ENCODE data around the gene SRRD.

Gene SRRD

DNA sequence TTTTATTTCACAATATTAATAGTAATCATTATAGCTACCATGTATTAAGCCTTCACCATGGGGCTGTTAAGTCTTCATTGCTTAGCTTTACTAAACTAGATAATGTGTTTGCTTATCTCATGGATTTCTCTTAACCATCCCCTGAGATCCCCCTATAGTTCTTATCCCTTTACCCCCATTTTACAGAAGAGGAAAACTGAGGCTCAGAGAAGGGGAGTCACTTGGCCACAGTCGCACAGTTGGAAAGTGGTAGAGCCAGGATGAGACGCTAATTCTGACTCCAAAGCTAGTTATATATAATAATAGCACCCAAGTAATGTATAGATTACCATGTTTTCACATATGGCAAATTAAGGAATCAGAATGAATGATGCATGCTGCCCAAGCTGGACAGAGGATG is 38.3 kb downstream of the SRRD start:
- Histone ChIP-seq H3K4me1 (ENCODE audit: insufficient read depth, poor library complexity, severe bottlenecking) (no peaks in the 10 kb centered on the region), H3K27ac (ENCODE audit: poor library complexity, severe bottlenecking) (no peak overlapping the region), H3K27me3 (ENCODE audit: insufficient read depth, poor library complexity, severe bottlenecking) (no peaks in the 10 kb centered on the region), H3K36me3 (ENCODE audit: low read depth) (peaks cover 11% of the 10 kb centered on the region), H3K9me3 (ENCODE audit: severe bottlenecking) (no peaks in the 10 kb centered on the region), H3K4me3 (ENCODE audit: severe bottlenecking) (no peak overlapping the region)
- no peak for TF ChIP-seq CTCF (IDR thresholded peaks at IDR 0.05; ENCODE audit: poor library complexity, severe bottlenecking)
- ATAC-seq (ENCODE audit: low read depth) (no peak), DNase-seq (ENCODE audit: low spot score) (no peak)

DNA sequence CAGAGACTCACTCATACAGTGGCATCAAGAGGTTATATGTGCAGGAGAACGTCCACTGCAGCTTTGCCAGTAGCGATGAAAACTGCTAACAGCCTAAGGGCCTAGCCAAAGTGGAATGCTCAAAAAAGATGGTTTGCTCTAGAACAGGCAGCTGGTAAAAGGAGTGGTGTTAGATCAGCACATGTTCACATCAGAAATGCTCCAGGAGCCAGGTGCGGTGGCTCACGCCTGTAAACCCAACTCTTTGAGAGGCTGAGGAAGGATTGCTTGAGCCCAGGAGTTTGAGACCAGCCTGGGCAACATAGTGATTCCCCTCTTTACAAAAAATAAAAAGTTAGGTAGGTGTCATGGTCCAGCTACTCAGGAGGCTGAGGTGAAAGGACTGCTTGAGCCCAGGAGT is 38.9 kb downstream of the SRRD start:
- DNase-seq (ENCODE audit: low spot score) (no peak), ATAC-seq (ENCODE audit: low read depth) (no peak)
- Histone ChIP-seq H3K4me3 (ENCODE audit: severe bottlenecking) (no peak overlapping the region), H3K27ac (ENCODE audit: poor library complexity, severe bottlenecking) (no peak overlapping the region), H3K9me3 (ENCODE audit: severe bottlenecking) (no peaks in the 10 kb centered on the region), H3K27me3 (ENCODE audit: insufficient read depth, poor library complexity, severe bottlenecking) (no peaks in the 10 kb centered on the region), H3K36me3 (ENCODE audit: low read depth) (peaks cover 16% of the 10 kb centered on the region), H3K4me1 (ENCODE audit: insufficient read depth, poor library complexity, severe bottlenecking) (no peaks in the 10 kb centered on the region)
- TF ChIP-seq CTCF (IDR thresholded peaks at IDR 0.05; ENCODE audit: poor library complexity, severe bottlenecking): no peak

DNA sequence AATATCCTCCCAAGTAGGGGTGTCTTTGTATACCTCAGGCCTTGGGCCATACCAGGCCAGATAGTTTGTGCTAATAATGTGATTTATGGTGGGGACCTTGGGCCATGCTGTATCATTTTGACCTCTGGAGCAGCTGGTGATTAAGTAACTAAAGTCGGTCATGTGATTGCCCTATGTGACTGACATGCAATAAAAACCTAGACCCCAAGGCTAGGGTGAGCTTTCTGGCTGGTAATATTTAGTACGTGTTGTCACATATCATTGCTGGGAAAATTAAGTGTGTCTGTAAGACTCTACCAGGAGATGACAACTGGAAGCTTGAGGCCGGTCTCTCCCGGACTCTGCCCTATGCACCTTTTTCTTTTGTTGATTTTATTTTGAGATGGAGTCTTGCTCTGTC is 41.2 kb downstream of the SRRD start:
- peaks cover 8% of the 10 kb centered on the region for H3K4me1 ChIP-seq (ENCODE audit: insufficient read depth, poor library complexity, severe bottlenecking)
- no peaks in the 10 kb centered on the region for H3K9me3 ChIP-seq (ENCODE audit: severe bottlenecking)
- H3K36me3 ChIP-seq (ENCODE audit: low read depth): peaks cover 28% of the 10 kb centered on the region
- no peak overlapping the region for H3K4me3 ChIP-seq (ENCODE audit: severe bottlenecking)
- H3K27me3 ChIP-seq (ENCODE audit: insufficient read depth, poor library complexity, severe bottlenecking): no peaks in the 10 kb centered on the region
- no peak for TF ChIP-seq CTCF (IDR thresholded peaks at IDR 0.05; ENCODE audit: poor library complexity, severe bottlenecking)
- DNase-seq (ENCODE audit: low spot score) (no peak), ATAC-seq (ENCODE audit: low read depth) (no peak)
- no peak overlapping the region for H3K27ac ChIP-seq (ENCODE audit: poor library complexity, severe bottlenecking)

DNA sequence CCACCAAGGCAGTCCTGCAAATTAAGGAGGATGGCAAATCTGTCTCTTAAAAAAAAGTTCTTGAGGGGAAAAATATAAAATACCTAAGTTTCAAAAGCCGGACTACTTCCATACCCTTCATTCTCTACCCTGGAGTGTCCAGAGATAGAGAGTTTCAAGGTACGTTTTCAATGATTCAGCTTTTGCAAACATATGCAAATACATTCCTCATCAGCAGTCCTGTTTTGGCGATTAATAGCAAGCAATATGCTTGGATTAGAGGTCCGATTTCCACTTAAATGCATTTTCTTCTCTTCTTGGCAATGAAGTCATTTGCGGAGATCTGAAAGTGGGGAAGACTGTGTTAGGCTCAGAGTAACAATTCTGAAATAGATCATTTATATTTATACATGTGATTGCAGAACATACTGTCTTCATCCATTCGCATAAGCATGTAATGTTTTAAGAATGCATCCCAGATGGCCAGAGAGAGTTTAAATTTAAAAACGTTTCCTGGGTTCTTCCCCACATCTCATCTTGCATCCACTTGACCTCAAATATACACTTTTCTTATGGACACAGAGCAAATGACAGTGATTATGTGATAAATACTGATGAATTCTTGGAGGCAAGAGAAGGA is 42.4 kb downstream of the SRRD start:
- Histone ChIP-seq H3K4me1 (ENCODE audit: insufficient read depth, poor library complexity, severe bottlenecking) (peaks cover 8% of the 10 kb centered on the region), H3K36me3 (ENCODE audit: low read depth) (peaks cover 34% of the 10 kb centered on the region), H3K9me3 (ENCODE audit: severe bottlenecking) (no peaks in the 10 kb centered on the region), H3K4me3 (ENCODE audit: severe bottlenecking) (no peak overlapping the region), H3K27ac (ENCODE audit: poor library complexity, severe bottlenecking) (no peak overlapping the region), H3K27me3 (ENCODE audit: insufficient read depth, poor library complexity, severe bottlenecking) (no peaks in the 10 kb centered on the region)
- ATAC-seq (ENCODE audit: low read depth) (no peak), DNase-seq (ENCODE audit: low spot score) (no peak)
- TF ChIP-seq CTCF (IDR thresholded peaks at IDR 0.05; ENCODE audit: poor library complexity, severe bottlenecking): no peak

- H3K27ac ChIP-seq (ENCODE audit: poor library complexity, severe bottlenecking): no peak overlapping the region
- ATAC-seq (ENCODE audit: low read depth) (no peak), DNase-seq (ENCODE audit: low spot score) (no peak)
- no peaks in the 10 kb centered on the region for H3K27me3 ChIP-seq (ENCODE audit: insufficient read depth, poor library complexity, severe bottlenecking)
- no peaks in the 10 kb centered on the region for H3K9me3 ChIP-seq (ENCODE audit: severe bottlenecking)
- no peak for TF ChIP-seq CTCF (IDR thresholded peaks at IDR 0.05; ENCODE audit: poor library complexity, severe bottlenecking)
- H3K4me3 ChIP-seq (ENCODE audit: severe bottlenecking): no peak overlapping the region
- H3K4me1 ChIP-seq (ENCODE audit: insufficient read depth, poor library complexity, severe bottlenecking): peaks cover 8% of the 10 kb centered on the region
- H3K36me3 ChIP-seq (ENCODE audit: low read depth): peaks cover 45% of the 10 kb centered on the region
Measured at GRCh38 chr22:26527167-26527566, 43.5 kb downstream of the SRRD start.
